HG02678 (cell line): Measurements from ENCODE around the gene SMIM13.

ENCODE experiments used
- ATAC-seq: cut with Tn5 transposase; IDR thresholded peaks from one replicate; pipeline ENCODE4 v1.9.1; 2021; ENCODE audit warnings: mild to moderate bottlenecking, moderate library complexity; ENCODE audit not compliant: unreplicated experiment

SMIM13 gene

DNA sequence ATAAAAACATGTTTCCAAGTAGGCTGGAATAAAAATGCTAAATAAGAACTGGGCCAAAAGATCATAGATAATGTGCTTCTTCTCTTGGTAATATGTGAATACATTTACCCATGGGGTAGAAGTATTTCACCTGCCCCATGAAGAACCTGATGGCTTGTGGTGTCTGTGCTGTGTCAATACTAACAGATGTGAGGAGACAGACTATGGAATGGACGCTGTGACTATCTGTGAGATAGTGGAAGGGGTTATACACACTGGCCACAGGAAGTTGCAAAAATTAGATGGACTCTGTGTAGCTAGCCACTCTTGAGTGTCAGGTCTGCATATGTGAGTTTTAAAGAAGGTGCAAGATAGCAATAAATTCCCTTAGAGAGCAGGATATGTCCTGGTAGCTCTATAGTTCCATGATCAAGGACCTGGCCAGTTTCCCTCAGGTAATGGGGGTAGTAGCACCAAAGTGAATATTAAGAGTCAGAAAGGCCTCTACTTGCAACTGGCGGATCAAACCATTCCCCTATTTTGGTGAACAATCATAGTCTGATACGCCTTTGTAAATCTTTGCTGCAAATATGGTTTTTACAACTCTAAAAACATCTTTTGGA is 90.2 kb downstream of the SMIM13 start:
- no peak for ATAC-seq

GRCh38 chr6:11185204-11185842 is 91.7 kb downstream of the SMIM13 start:
- no peak for ATAC-seq

- no peak for ATAC-seq
These were observed 93.7 kb downstream of the SMIM13 start for GRCh38 chr6:11187301-11187700.
